NCI-H1417 treated with DMSO at 0.1 percent for 48 hours (cell line): ENCODE results near the gene KCNAB1.

Source experiments
- DNase-seq: peaks from one replicate; lab custom pipeline; 2025; lab: John Stamatoyannopoulos, UW

Gene KCNAB1

GRCh38 chr3:156455839-156456238, 335.5 kb downstream of the KCNAB1 start:
- no peak for DNase-seq

- no peak for DNase-seq
These were observed 336.4 kb downstream of the KCNAB1 start for GRCh38 chr3:156456771-156457224.

DNA sequence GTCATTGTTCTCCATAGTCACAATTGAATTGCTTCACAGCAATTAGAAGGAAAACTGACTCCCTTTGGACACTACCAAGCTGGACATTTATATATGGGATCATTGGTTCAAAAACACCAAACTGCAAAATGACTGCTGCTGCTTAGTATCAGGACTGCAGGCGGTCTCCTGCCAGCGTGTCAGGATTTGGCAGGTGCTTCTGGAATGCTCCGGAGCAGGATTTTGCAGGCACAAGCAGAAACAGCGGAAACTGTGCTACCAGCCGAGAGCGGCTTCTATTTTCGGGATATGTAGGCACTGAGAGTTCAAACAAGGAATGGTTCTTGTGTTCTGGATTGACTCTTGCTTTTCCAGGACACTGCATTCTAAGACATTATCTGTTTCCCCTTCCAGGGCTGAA, 339.1 kb downstream of the KCNAB1 start:
- no peak for DNase-seq

- no peak for DNase-seq
These were observed 339.8 kb downstream of the KCNAB1 start for GRCh38 chr3:156460206-156460611.

- DNase-seq = no peak
These were observed 341.5 kb downstream of the KCNAB1 start for GRCh38 chr3:156461889-156462288.

GRCh38 chr3:156463123-156463522, 342.7 kb downstream of the KCNAB1 start:
- DNase-seq = no peak

- DNase-seq = no peak
These were observed 344.8 kb downstream of the KCNAB1 start for GRCh38 chr3:156465194-156465593.

- no peak for DNase-seq
These were observed 349.1 kb downstream of the KCNAB1 start for GRCh38 chr3:156469456-156469855.

GRCh38 chr3:156471431-156471830, 351.1 kb downstream of the KCNAB1 start:
- DNase-seq = no peak

DNA sequence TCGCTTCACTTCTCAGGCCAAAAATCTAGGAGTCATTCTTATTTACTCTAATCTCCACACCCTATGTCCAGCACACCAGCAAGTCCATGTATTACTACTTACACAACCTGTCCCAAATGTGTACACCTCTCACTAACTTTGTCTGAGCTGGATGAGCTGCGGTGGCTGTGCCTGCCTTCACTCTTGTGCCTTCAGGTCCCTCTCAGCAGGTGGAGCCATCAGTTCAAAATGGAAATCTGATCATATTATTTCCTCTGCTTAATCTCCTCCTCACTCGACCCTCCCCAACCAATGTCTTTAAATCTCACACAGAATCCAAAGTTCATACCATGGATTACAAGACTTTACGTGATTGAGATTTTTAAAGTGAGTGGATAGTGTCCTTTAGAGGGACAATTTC, 351.8 kb downstream of the KCNAB1 start:
- no peak for DNase-seq

GRCh38 chr3:156472684-156473083, 352.3 kb downstream of the KCNAB1 start:
- DNase-seq = no peak

- DNase-seq = no peak
These were observed 353.0 kb downstream of the KCNAB1 start for GRCh38 chr3:156473341-156473740.

- DNase-seq = no peak
These were observed 354.4 kb downstream of the KCNAB1 start for GRCh38 chr3:156474560-156475389.

DNA sequence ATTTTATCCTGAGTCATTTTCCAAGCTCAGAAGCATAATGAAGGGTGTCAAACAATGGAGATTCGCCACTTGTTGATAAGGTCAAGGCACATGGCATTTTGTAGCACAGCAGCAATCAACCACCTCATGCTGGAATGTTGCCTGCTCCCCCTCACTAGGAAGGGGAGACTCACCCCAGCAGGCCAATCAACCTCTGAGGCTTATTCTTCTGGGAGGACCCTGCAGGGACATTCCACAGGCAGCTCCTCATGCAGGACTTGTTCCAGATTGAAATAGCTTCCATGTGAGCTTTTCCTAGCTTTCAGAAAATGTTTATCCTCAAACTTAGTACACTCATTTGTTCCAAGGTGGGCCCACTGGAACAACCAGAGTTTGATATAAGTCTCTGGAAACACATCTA, 356.9 kb downstream of the KCNAB1 start:
- no peak for DNase-seq

DNA sequence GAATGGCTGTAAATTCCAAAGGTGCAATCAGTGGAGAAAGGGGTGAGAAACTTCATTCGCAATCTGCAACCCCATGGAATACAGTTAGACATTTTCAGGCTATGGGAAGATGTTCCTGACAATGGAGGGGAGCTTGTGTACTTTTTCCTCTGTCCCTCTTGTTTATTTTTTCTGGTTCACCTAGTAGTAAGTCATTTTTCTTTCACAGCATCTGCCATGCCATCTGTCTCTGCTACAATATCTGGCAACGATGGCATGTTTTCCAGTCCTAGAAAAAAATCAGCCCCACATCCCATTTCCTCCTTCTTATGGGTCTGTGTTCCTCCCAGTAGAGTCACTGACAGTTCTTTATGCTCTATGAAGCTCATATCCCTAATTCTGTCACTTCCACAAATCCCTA, 358.5 kb downstream of the KCNAB1 start:
- DNase-seq = no peak

GRCh38 chr3:156479604-156480003, 359.2 kb downstream of the KCNAB1 start:
- DNase-seq = no peak

DNA sequence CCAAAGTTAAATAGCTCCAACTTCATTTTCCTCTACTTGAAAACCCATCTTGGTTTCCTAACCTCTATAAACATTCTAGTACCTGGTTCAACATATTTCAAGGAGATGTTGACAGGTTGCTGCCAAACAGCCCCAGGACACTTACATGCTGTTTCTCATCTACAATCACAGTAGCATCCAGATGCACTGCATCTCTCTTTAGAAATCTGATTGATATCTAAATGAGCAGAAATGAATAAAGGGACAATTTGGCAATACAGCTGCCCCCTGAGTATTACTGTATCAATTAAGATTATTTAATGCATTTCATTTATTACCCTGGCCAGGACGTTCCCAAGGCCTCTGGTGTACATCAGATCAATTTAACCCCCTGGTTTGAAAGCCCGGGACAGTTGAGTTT, 360.6 kb downstream of the KCNAB1 start:
- DNase-seq = no peak

- DNase-seq = no peak
These were observed 362.6 kb downstream of the KCNAB1 start for GRCh38 chr3:156483002-156483401.

DNA sequence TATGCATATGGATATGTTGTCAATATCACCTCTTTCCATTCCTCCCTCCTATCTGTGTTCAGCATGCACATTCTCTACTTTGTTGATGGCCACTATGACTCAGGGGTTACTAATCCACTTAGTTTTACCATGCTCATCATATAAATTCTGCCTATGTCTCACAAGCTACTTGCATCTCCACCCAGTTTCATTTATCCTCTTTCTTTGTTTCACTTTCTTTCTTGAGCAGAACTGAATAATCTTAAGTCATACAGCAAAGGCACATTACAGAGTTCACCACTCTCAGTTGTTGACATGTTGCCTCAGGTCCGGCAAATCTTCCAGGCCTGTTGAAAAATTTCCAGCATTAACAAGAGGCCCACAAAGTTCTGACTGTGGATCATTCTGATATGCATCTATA, 363.0 kb downstream of the KCNAB1 start:
- no peak for DNase-seq

GRCh38 chr3:156483961-156484787, 363.8 kb downstream of the KCNAB1 start:
- no peak for DNase-seq

DNA sequence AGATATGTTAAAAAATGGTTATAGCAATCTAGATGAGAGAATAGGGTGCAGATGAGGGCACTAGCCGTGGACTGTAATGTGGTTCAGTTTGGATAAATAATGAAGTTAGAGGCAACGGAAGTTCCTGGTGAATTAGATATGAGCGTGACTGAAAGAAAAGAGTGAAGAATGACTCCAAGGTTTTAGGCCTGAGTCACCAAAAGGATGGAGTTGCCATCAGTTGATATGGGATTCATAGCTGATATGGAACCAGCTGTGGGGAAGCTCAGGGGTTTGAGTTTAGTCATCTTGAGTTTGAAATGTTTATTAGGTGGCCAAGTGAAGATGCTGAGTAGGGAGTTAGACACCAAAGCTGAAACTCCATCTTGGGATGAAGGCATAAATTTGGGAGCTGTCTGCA, 368.4 kb downstream of the KCNAB1 start:
- DNase-seq = no peak

- DNase-seq = no peak
These were observed 369.1 kb downstream of the KCNAB1 start for GRCh38 chr3:156489462-156489911.

DNA sequence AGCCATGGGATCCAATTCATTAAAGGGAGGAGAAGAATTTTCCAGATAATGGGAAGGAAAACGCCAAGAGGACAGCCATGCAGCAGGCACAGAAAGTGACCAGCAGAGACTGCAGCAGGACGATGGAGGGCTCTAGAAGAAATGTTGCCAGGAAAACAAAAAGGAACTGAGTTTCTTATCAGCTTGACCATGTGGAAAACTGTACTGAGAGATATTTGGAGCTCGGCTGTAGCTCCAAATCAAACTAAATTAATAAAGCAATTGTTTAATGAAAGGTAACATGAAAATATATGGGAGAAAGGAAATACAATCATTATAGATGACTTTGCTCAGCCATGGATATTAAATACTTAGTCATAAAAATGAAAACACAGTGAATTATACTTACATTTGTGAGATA, 370.8 kb downstream of the KCNAB1 start:
- DNase-seq = no peak
